ENCODE results near the gene SDHB. TPM values are rescaled to one million over a fixed set of nuclear protein-coding genes. Genes with fewer than 3 reads are reported as not detected.

Gene SDHB
- total RNA-seq, 1 donor from 2014 or later = 79.3 TPM

- no peak overlapping the region for H3K27ac ChIP-seq
- intact Hi-C loops (cut with DNase I) = loop anchor here (10.0 kb wide), 1 partner anchor 91 kb away; no protein-coding TSS in a partner anchor
- H3K4me1 ChIP-seq = peaks cover 15% of the 10 kb centered on the region
- H3K9me3 ChIP-seq = no peaks in the 10 kb centered on the region
- DNase-seq (no peak), ATAC-seq (peak; percentile 74)
- TF ChIP-seq, protein P1, sequence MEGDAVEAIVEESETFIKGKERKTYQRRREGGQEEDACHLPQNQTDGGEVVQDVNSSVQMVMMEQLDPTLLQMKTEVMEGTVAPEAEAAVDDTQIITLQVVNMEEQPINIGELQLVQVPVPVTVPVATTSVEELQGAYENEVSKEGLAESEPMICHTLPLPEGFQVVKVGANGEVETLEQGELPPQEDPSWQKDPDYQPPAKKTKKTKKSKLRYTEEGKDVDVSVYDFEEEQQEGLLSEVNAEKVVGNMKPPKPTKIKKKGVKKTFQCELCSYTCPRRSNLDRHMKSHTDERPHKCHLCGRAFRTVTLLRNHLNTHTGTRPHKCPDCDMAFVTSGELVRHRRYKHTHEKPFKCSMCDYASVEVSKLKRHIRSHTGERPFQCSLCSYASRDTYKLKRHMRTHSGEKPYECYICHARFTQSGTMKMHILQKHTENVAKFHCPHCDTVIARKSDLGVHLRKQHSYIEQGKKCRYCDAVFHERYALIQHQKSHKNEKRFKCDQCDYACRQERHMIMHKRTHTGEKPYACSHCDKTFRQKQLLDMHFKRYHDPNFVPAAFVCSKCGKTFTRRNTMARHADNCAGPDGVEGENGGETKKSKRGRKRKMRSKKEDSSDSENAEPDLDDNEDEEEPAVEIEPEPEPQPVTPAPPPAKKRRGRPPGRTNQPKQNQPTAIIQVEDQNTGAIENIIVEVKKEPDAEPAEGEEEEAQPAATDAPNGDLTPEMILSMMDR (IDR thresholded peaks at IDR 0.05) = peak; percentile 83
- H3K4me3 ChIP-seq = peak overlapping the region; percentile 28
- H3K36me3 ChIP-seq = peaks cover 55% of the 10 kb centered on the region
- no peaks in the 10 kb centered on the region for H3K27me3 ChIP-seq
Measured at GRCh38 chr1:17045634-17046333, 8.0 kb downstream of the SDHB start.

DNA sequence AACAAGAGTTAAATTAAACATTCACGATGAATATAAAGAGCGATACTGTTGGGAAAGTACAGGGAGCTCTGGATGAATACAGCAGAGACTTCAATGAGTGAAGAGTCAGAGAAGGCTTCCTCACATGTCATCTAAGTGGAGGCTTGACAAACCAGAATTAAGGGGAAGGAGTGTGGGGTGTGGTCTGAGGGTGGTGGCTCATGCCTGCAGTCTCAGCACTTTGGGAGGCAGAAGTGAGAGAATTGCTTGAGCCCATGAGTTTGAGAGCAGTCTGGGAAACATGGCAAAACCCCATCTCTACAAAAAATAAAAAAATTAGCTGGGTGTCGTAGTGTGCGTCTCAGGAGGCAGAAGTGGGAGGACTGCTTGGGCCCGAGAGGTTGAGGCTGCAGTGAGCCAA, 8.7 kb downstream of the SDHB start:
- H3K4me3 ChIP-seq = no peak overlapping the region
- no peaks in the 10 kb centered on the region for H3K27me3 ChIP-seq
- ATAC-seq (peak; percentile 95), DNase-seq (no peak)
- intact Hi-C loops (cut with DNase I) = loop anchor here (10.0 kb wide), 1 partner anchor 90 kb away; no protein-coding TSS in a partner anchor
- TF ChIP-seq, protein P1 (IDR thresholded peaks at IDR 0.05) = no peak
- peaks cover 15% of the 10 kb centered on the region for H3K4me1 ChIP-seq
- no peaks in the 10 kb centered on the region for H3K9me3 ChIP-seq
- no peak overlapping the region for H3K27ac ChIP-seq
- peaks cover 55% of the 10 kb centered on the region for H3K36me3 ChIP-seq

- intact Hi-C loops (cut with DNase I) = loop anchor here (10.0 kb wide), 1 partner anchor 89 kb away; no protein-coding TSS in a partner anchor
- TF ChIP-seq, protein P1 (IDR thresholded peaks at IDR 0.05) = no peak
- Histone ChIP-seq H3K4me1 (peaks cover 15% of the 10 kb centered on the region), H3K36me3 (peaks cover 58% of the 10 kb centered on the region), H3K9me3 (no peaks in the 10 kb centered on the region), H3K27me3 (no peaks in the 10 kb centered on the region), H3K4me3 (no peak overlapping the region), H3K27ac (no peak overlapping the region)
- DNase-seq (no peak), ATAC-seq (no peak)
Measured at GRCh38 chr1:17043676-17044075, 10.2 kb downstream of the SDHB start.

GRCh38 chr1:17040135-17040534, 13.7 kb downstream of the SDHB start:
- TF ChIP-seq, protein P1 (IDR thresholded peaks at IDR 0.05) = no peak
- no peak overlapping the region for H3K27ac ChIP-seq
- no peak for DNase-seq
- no peak for ATAC-seq
- intact Hi-C loops (cut with DNase I) = loop anchor here (10.0 kb wide), 1 partner anchor 85 kb away; no protein-coding TSS in a partner anchor
- peaks cover 73% of the 10 kb centered on the region for H3K36me3 ChIP-seq
- H3K4me1 ChIP-seq = peaks cover 2% of the 10 kb centered on the region
- no peaks in the 10 kb centered on the region for H3K27me3 ChIP-seq
- H3K9me3 ChIP-seq = no peaks in the 10 kb centered on the region
- no peak overlapping the region for H3K4me3 ChIP-seq

DNA sequence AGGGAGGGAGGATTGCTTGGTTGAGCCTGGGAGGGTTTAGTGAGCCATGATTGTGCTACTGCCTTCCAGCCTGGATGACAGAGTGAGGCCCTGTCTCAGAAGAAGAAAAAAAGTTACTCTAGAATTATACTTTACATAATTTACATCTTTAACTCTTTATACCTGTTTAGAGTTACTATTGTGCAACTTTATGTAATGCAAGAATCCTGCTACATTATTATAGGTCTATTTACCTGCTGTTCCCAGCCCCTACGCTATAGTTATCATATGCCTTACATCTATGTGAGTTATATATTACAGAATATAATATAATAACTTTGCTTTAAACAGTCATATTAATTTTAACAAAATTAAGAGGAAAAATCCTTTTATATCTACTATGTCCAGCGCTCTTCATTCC, 14.3 kb downstream of the SDHB start:
- peaks cover 71% of the 10 kb centered on the region for H3K36me3 ChIP-seq
- H3K9me3 ChIP-seq = no peaks in the 10 kb centered on the region
- no peaks in the 10 kb centered on the region for H3K4me1 ChIP-seq
- intact Hi-C loops (cut with DNase I) = no loop called here
- H3K4me3 ChIP-seq = no peak overlapping the region
- DNase-seq (no peak), ATAC-seq (no peak)
- no peak overlapping the region for H3K27ac ChIP-seq
- TF ChIP-seq, protein P1 (IDR thresholded peaks at IDR 0.05) = no peak
- no peaks in the 10 kb centered on the region for H3K27me3 ChIP-seq
